DOHH2 (cell line): ENCODE results near the gene ETHE1.
A peak's percentile ranks its signal among the peaks of the same experiment; 100 is the strongest.

Experiments used
- EZH2phosphoT487 ChIP-seq: fragments of 200-600 bp; sonication (generic); IDR thresholded peaks from 2 replicates; pipeline ENCODE4 v1.6.1; 2017; ENCODE audit warnings: borderline replicate concordance, mild to moderate bottlenecking, antibody characterized with exemption, low read length, moderate library complexity, mixed read lengths
- TF ChIP-seq, protein P1 (sequence below): fragments of 200-600 bp; sonication (generic); IDR thresholded peaks from one replicate; pipeline ENCODE4 v1.5.1; 2014; ENCODE audit warnings: antibody characterized with exemption, mild to moderate bottlenecking, low read depth, low read length; ENCODE audit not compliant: poor library complexity, severe bottlenecking

DNA sequence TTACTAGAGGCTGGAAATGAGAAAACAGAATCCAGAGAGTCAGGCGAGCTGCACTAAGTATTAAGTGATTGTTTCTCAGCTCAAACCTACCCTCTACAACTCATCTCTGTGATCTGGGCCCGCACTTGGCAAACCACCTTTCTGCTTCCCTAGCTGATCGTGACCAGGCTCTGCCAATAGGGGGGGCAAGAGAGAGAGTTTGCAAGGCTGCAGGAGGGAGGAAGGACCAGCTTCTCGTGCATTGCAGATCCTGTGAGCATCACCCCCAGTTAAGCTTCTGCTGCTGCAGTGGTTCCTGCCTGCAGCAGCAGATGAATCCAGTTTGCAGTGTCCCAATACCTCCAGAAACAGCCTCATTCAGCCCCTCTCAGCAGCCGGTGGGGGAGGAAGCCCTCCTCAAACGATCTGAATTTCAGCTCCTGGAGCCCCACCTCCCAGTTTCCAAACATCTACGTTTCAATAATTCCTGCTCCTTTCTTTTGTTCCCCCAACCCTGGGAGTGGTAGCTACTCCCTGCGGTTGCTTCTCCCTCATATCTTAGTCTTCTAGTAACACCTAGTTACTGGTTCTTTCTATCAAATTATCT, 28.3 kb upstream of the ETHE1 start:
- TF ChIP-seq, protein P1, sequence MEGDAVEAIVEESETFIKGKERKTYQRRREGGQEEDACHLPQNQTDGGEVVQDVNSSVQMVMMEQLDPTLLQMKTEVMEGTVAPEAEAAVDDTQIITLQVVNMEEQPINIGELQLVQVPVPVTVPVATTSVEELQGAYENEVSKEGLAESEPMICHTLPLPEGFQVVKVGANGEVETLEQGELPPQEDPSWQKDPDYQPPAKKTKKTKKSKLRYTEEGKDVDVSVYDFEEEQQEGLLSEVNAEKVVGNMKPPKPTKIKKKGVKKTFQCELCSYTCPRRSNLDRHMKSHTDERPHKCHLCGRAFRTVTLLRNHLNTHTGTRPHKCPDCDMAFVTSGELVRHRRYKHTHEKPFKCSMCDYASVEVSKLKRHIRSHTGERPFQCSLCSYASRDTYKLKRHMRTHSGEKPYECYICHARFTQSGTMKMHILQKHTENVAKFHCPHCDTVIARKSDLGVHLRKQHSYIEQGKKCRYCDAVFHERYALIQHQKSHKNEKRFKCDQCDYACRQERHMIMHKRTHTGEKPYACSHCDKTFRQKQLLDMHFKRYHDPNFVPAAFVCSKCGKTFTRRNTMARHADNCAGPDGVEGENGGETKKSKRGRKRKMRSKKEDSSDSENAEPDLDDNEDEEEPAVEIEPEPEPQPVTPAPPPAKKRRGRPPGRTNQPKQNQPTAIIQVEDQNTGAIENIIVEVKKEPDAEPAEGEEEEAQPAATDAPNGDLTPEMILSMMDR: peak; percentile 83
- no peak for TF ChIP-seq EZH2phosphoT487
